ENCODE measurements around the gene TMPRSS11D.

DNA sequence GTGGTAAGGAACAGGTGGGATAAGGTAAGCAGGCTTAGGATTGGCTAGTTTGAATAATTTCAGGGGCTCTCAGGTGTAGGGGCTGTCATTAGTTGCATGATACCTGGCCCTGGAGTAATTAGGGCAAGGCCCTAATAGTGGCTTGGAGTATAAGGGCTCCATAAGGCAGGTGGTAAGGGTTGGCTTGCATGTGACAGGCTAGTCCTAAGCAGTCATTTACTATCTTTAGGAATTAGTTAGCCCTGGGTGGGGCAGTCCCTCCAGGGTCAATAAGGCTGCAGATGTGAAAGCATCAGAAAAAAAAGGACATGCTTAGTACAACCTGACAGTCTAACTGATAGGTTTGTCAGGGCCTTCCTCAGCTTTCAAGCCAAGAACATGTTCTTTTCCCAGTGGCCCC, 7.8 kb upstream of the TMPRSS11D start:
- no peak for TF ChIP-seq POLR2A (IDR thresholded peaks at IDR 0.05)
- TF ChIP-seq, protein P1, sequence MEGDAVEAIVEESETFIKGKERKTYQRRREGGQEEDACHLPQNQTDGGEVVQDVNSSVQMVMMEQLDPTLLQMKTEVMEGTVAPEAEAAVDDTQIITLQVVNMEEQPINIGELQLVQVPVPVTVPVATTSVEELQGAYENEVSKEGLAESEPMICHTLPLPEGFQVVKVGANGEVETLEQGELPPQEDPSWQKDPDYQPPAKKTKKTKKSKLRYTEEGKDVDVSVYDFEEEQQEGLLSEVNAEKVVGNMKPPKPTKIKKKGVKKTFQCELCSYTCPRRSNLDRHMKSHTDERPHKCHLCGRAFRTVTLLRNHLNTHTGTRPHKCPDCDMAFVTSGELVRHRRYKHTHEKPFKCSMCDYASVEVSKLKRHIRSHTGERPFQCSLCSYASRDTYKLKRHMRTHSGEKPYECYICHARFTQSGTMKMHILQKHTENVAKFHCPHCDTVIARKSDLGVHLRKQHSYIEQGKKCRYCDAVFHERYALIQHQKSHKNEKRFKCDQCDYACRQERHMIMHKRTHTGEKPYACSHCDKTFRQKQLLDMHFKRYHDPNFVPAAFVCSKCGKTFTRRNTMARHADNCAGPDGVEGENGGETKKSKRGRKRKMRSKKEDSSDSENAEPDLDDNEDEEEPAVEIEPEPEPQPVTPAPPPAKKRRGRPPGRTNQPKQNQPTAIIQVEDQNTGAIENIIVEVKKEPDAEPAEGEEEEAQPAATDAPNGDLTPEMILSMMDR (IDR thresholded peaks at IDR 0.05): no peak

All from heart left ventricle (tissue), 13 donors.